K562 (cell line): Measurements from ENCODE around the gene SMARCC1. TPM values are rescaled to one million over a fixed set of nuclear protein-coding genes. Genes with fewer than 3 reads are reported as not detected.

Experiments used
- ATAC-seq: fragments of 200-7000 bp; cut with Tn5 transposase; 3 replicates; pipeline ENCODE4 v1.9.1; 2020; ENCODE audit warnings: moderate library complexity
- BruUV-seq: library from RNA; stranded (reverse); fragments of 400-500 nt; replicated peaks from 2 replicates; lab custom pipeline; 2021; lab: Mats Ljungman, UMichigan
- CTCF ChIA-PET: fragments of 300-600 bp; formaldehyde crosslinking; extraction: SDS; loops from one replicate; lab custom pipeline; 2021; ENCODE audit warnings: low intra/inter-chr PET ratio; lab: Yijun Ruan, JAX
- POLR2A ChIA-PET: fragments of 300-600, 350-650 bp; sonication (Branson Sonifier 250); formaldehyde crosslinking; extraction: SDS; loops from one replicate; lab custom pipeline; 2021; ENCODE audit warnings: antibody characterized with exemption, inconsistent platforms; lab: Yijun Ruan, JAX
- DNase-seq, 4 experiments: peaks; one replicate each; pipeline versions ENCODE4 v3.0.0 to v3.0.0-alpha.2; 2011 to 2018; ENCODE audit warnings: low spot score in 3 of 4, mixed read lengths in 3 of 4; ENCODE audit errors: extremely low read depth in 1 of 4
- FAIRE-seq: peaks from 2 replicates; lab custom pipeline; 2011; peaks lifted over from hg19 to GRCh38; lab: Jason Lieb, UNC
- H2AFZ ChIP-seq: 2 replicates; pipeline ENCODE4 v1.6.0; 2011; ENCODE audit warnings: low read depth, low read length, control low read depth, inconsistent platforms
- H3K27ac ChIP-seq: fragments of 200-600 bp; 3 replicates; pipeline ENCODE4 v1.8.0; 2011; ENCODE audit warnings: low read depth, mild to moderate bottlenecking, control low read depth, inconsistent platforms, low read length, moderate library complexity, mixed read lengths; ENCODE audit errors: extremely low read depth
- H3K27me3 ChIP-seq, 2 experiments: fragments of 300-600 bp in 1 of 2; 2 replicates in 1 of 2; 3 replicates in 1 of 2; pipeline versions ENCODE4 v1.6.0 to v1.8.0; 2011; ENCODE audit warnings: inconsistent platforms in 2 of 2, low read length in 2 of 2, mild to moderate bottlenecking in 1 of 2, mixed read lengths in 1 of 2, moderate library complexity in 1 of 2; ENCODE audit not compliant: control insufficient read depth in 2 of 2, insufficient read depth in 2 of 2
- H3K36me3 ChIP-seq: fragments of 300-600 bp; 3 replicates; pipeline ENCODE4 v1.8.0; 2011; ENCODE audit warnings: mild to moderate bottlenecking, low read length, inconsistent platforms; ENCODE audit not compliant: control insufficient read depth, insufficient read depth
- H3K4me1 ChIP-seq, 2 experiments: fragments of 200-600 bp in 1 of 2; replicated peaks in 1 of 2; 2 replicates in 1 of 2; 3 replicates in 1 of 2; pipeline versions ENCODE4 v1.5.1 to v1.8.0; 2011; ENCODE audit warnings: inconsistent platforms in 2 of 2, low read length in 2 of 2, mild to moderate bottlenecking in 1 of 2, mixed read lengths in 1 of 2, moderate library complexity in 1 of 2; ENCODE audit not compliant: control insufficient read depth in 2 of 2, insufficient read depth in 2 of 2
- H3K4me2 ChIP-seq: 2 replicates; pipeline ENCODE4 v1.6.1; 2011; ENCODE audit warnings: low read length, control low read depth, inconsistent platforms, mixed read lengths; ENCODE audit not compliant: insufficient read depth
- H3K4me3 ChIP-seq: fragments of 200-600 bp; sonication (generic), shearing (Covaris generic); 2 replicates; pipeline ENCODE4 v1.5.1; 2016; ENCODE audit warnings: control low read depth, inconsistent platforms
- H3K79me2 ChIP-seq: fragments of 200-600 bp; 3 replicates; pipeline ENCODE4 v1.8.0; 2011; ENCODE audit warnings: low read length, inconsistent platforms; ENCODE audit not compliant: control insufficient read depth, insufficient read depth
- H3K9ac ChIP-seq, 2 experiments: 2 replicates each; pipeline versions ENCODE4 v1.6.0 to v1.6.1; 2011; ENCODE audit warnings: low read depth in 2 of 2, low read length in 2 of 2, control low read depth in 1 of 2, inconsistent platforms in 1 of 2, mild to moderate bottlenecking in 1 of 2, mixed read lengths in 1 of 2; ENCODE audit not compliant: insufficient read depth in 1 of 2
- H3K9me1 ChIP-seq: one replicate; pipeline ENCODE4 v1.6.0; 2011; ENCODE audit warnings: inconsistent platforms, mild to moderate bottlenecking, low read length, moderate library complexity; ENCODE audit not compliant: control insufficient read depth, insufficient read depth
- H3K9me3 ChIP-seq: replicated peaks from 2 replicates; pipeline ENCODE4 v1.5.1; 2011; ENCODE audit warnings: low read depth, low read length, inconsistent platforms; ENCODE audit not compliant: control insufficient read depth, insufficient read depth
- H4K20me1 ChIP-seq: replicated peaks from 2 replicates; pipeline ENCODE4 v1.6.1; 2011; ENCODE audit warnings: low read length, inconsistent platforms, mixed read lengths; ENCODE audit not compliant: control insufficient read depth, insufficient read depth
- BRD9 ChIP-seq: fragments of 450-650 bp; IDR thresholded peaks from 2 replicates; pipeline ENCODE4 v1.6.1; 2018; ENCODE audit warnings: low read depth; ENCODE audit not compliant: partially characterized antibody
- ETV6 ChIP-seq, 3 experiments: fragments of 150-350 bp in 1 of 3; sonication (generic) in 1 of 3; formaldehyde crosslinking in 1 of 3; IDR thresholded peaks; 2 replicates each; pipeline versions ENCODE4 v1.6.1 to v1.8.0; 2014 to 2022; ENCODE audit warnings: borderline replicate concordance in 2 of 3, low read depth in 2 of 3, antibody characterized with exemption in 1 of 3, low read length in 1 of 3, mild to moderate bottlenecking in 1 of 3, missing genetic modification reagents in 1 of 3
- ILF3 ChIP-seq: fragments of 450-650 bp; IDR thresholded peaks from 2 replicates; pipeline ENCODE4 v1.6.1; 2018; ENCODE audit warnings: antibody characterized with exemption, mild to moderate bottlenecking, moderate library complexity, borderline replicate concordance
- MCM2 ChIP-seq: fragments of 450-650 bp; IDR thresholded peaks from 2 replicates; pipeline ENCODE4 v1.6.1; 2017; ENCODE audit warnings: low read depth, mild to moderate bottlenecking
- MYC ChIP-seq, 2 experiments: fragments of 250-450 bp in 1 of 2; sonication (Bioruptor Pico) in 1 of 2; IDR thresholded peaks; 2 replicates each; pipeline versions ENCODE4 v1.5.1 to v1.6.1; 2012 to 2021; ENCODE audit warnings: low read depth in 2 of 2, borderline replicate concordance in 1 of 2, improper control_type of control experiment in 1 of 2, low read length in 1 of 2, mild to moderate bottlenecking in 1 of 2, moderate library complexity in 1 of 2
- PTBP1 ChIP-seq: fragments of 200-400 bp; formaldehyde crosslinking; IDR thresholded peaks from 2 replicates; pipeline ENCODE4 v1.6.1; 2017; ENCODE audit warnings: low read depth, low read length
- PTRF ChIP-seq: fragments of 450-650 bp; IDR thresholded peaks from 2 replicates; pipeline ENCODE4 v1.6.1; 2016; ENCODE audit warnings: mild to moderate bottlenecking, missing genetic modification characterization, missing compliant biosample characterization
- PYGO2 ChIP-seq: fragments of 450-650 bp; IDR thresholded peaks from 2 replicates; pipeline ENCODE4 v1.6.1; 2016; ENCODE audit warnings: mild to moderate bottlenecking, missing genetic modification characterization, moderate library complexity, missing compliant biosample characterization
- TFE3 ChIP-seq: fragments of 450-650 bp; formaldehyde crosslinking; IDR thresholded peaks from 2 replicates; pipeline ENCODE4 v1.4.0; 2020; ENCODE audit warnings: mild to moderate bottlenecking, mixed read lengths
- ZNF165 ChIP-seq: fragments of 250-450 bp; sonication (Bioruptor Pico); IDR thresholded peaks from 2 replicates; pipeline ENCODE4 v1.4.0; 2020; ENCODE audit warnings: borderline replicate concordance
- ZNF512 ChIP-seq: IDR thresholded peaks from 2 replicates; pipeline ENCODE4 v1.6.1; 2016; ENCODE audit warnings: missing genetic modification characterization, missing compliant biosample characterization
- WGBS: fragments of 100-300 bp; shearing (Covaris generic); methylation state at CpG from one replicate; pipeline ENCODE4 v1.1.6; 2016; ENCODE audit warnings: low coverage, mixed read lengths; ENCODE audit not compliant: insufficient coverage; ENCODE audit errors: missing lambda C conversion rate; 5-methylcytosine and 5-hydroxymethylcytosine counted together
- in situ Hi-C: fragments of 300-500 bp; cut with MboI; formaldehyde crosslinking; loops from 4 replicates; pipeline ENCODE4 v1.15.0; 2018; ENCODE audit warnings: inconsistent platforms, mixed read lengths
- intact Hi-C: fragments of 100-400 bp; cut with micrococcal nuclease; formaldehyde crosslinking; loops from 2 replicates; pipeline ENCODE4 v1.14.2; 2022
- polyA plus RNA-seq, 8 experiments: library from polyadenylated mRNA; depleted of rRNA in 4 of 8; stranded (reverse) in 5 of 8; unstranded in 3 of 8; fragments of >200 nt; fragmentation: Nextera tagmentation in 2 of 8; fragmentation: Illumina TruSeq in 1 of 8; extraction: Ambion mirVana in 2 of 8; extraction: Trizol in 1 of 8; gene quantifications; 2 replicates each; pipeline versions ENCODE4 v1.2.1 to v1.2.3, GENCODE V29; 2011 to 2014; ENCODE audit warnings: inconsistent platforms in 1 of 8, missing spikeins in 1 of 8
- total RNA-seq, 7 experiments: library from RNA; depleted of rRNA in 6 of 7; stranded (reverse); fragments of >200 nt in 6 of 7; fragmentation: Illumina TruSeq in 2 of 7; extraction: Trizol in 2 of 7; gene quantifications; 2 replicates each; pipeline versions ENCODE4 v1.2.1 to v1.2.3, GENCODE V29; 2011 to 2021; ENCODE audit warnings: low replicate concordance in 1 of 7

The SMARCC1 gene
- total and polyA plus RNA-seq, 9 of the 15 experiments (the other 6 are each of a cell fraction or from before 2014, with no cell fraction given) = 20.7 to 199 (median 66.0) TPM

- WGBS = 88% methylated on average over 4 of the region's 4 CpGs
- in situ Hi-C loops (no loop called here), intact Hi-C loops (no loop called here)
- no peak overlapping the region for H3K27ac ChIP-seq
- FAIRE-seq (no peak), DNase-seq (no peak), ATAC-seq (no peak)
- no peak overlapping the region for H3K9ac ChIP-seq
- H3K9me1 ChIP-seq = no peaks in the 10 kb centered on the region
- no peaks in the 10 kb centered on the region for H3K79me2 ChIP-seq
- TF ChIP-seq PTRF (tag) (no peak), ZNF165 (CRISPR knock-in tag) (no peak), PTBP1 (no peak)
- H3K9me3 ChIP-seq = no peaks in the 10 kb centered on the region
- H3K4me3 ChIP-seq = no peak overlapping the region
- no TSS peak for BruUV-seq
- H3K36me3 ChIP-seq = peaks cover 75% of the 10 kb centered on the region
- H3K27me3 ChIP-seq = no peaks in the 10 kb centered on the region
- no peak overlapping the region for H2AFZ ChIP-seq
- no peak overlapping the region for H3K4me2 ChIP-seq
- CTCF ChIA-PET = no interaction called here
- H3K4me1 ChIP-seq = no peaks in the 10 kb centered on the region
- H4K20me1 ChIP-seq = no peaks in the 10 kb centered on the region
- POLR2A ChIA-PET = interaction anchor here (0.9 to 2.5 kb wide), 5 partner anchors 8 to 17 kb away, joined by 3 to 10 read pairs (median 4); no protein-coding TSS in a partner anchor
Measured at GRCh38 chr3:47592066-47592795, 189.5 kb downstream of the SMARCC1 start.

- Histone ChIP-seq H3K9me3 (no peaks in the 10 kb centered on the region), H3K4me1 (no peaks in the 10 kb centered on the region), H3K9me1 (no peaks in the 10 kb centered on the region), H3K9ac (no peak overlapping the region), H2AFZ (no peak overlapping the region), H3K27me3 (no peaks in the 10 kb centered on the region), H3K36me3 (peaks cover 95% of the 10 kb centered on the region), H3K27ac (no peak overlapping the region), H3K4me3 (no peak overlapping the region), H4K20me1 (no peaks in the 10 kb centered on the region), H3K4me2 (no peak overlapping the region), H3K79me2 (no peaks in the 10 kb centered on the region)
- in situ Hi-C loops = no loop called here
- CTCF ChIA-PET = no interaction called here
- FAIRE-seq (no peak), ATAC-seq (no peak), DNase-seq (no peak)
- intact Hi-C loops = no loop called here
- WGBS = 71% methylated on average over 2 of the region's 2 CpGs
- POLR2A ChIA-PET = interaction anchor here (2.5 kb wide), 1 partner anchor 12 kb away, joined by 10 read pairs; no protein-coding TSS in a partner anchor
- no TSS peak for BruUV-seq
- no peak for TF ChIP-seq ILF3
- no peak for TF ChIP-seq ZNF512 (tag)
- no peak for TF ChIP-seq MCM2
- TF ChIP-seq TFE3 (CRISPR knock-in tag) = no peak
- TF ChIP-seq PYGO2 = no peak
- no peak for TF ChIP-seq ETV6 (IDR thresholded peaks at IDR 0.05; ENCODE audit: borderline replicate concordance in 1 of 2, low read depth in 2 of 2, low read length in 1 of 2)
- TF ChIP-seq ETV6 (CRISPR knock-in tag; IDR thresholded peaks at IDR 0.05; ENCODE audit: borderline replicate concordance) = no peak
- no peak for TF ChIP-seq BRD9
- no peak for TF ChIP-seq MYC (IDR thresholded peaks at IDR 0.05; ENCODE audit: low read depth, low read length)
- no peak for TF ChIP-seq MYC (CRISPR knock-in tag; IDR thresholded peaks at IDR 0.05; ENCODE audit: borderline replicate concordance, low read depth)
Measured at GRCh38 chr3:47590216-47590615, 191.5 kb downstream of the SMARCC1 start.
